HUES64 (cell line): ENCODE data around the gene NTRK1.

Experiments
- H3K27ac ChIP-seq: 2 replicates; pipeline ENCODE4 v1.7.0; 2013; ENCODE audit warnings: low read depth, low read length, inconsistent platforms
- H3K27me3 ChIP-seq: 2 replicates; pipeline ENCODE4 v1.6.1; 2013; ENCODE audit warnings: mild to moderate bottlenecking, low read length; ENCODE audit not compliant: insufficient read depth
- H3K36me3 ChIP-seq: 2 replicates; pipeline ENCODE4 v1.6.1; 2013; ENCODE audit warnings: mild to moderate bottlenecking, low read length; ENCODE audit not compliant: insufficient read depth
- H3K4me1 ChIP-seq: 2 replicates; pipeline ENCODE4 v1.6.1; 2013; ENCODE audit warnings: mild to moderate bottlenecking, low read length, moderate library complexity; ENCODE audit not compliant: insufficient read depth
- H3K4me3 ChIP-seq: 2 replicates; pipeline ENCODE4 v1.5.1; 2013; ENCODE audit warnings: mild to moderate bottlenecking, low read length, moderate library complexity
- H3K9ac ChIP-seq: 2 replicates; pipeline ENCODE4 v1.6.1; 2013; ENCODE audit warnings: mild to moderate bottlenecking, low read depth, low read length
- H3K9me3 ChIP-seq: 2 replicates; pipeline ENCODE4 v1.6.1; 2013; ENCODE audit warnings: low read depth, low read length; ENCODE audit not compliant: insufficient read depth
- WGBS: fragments of 150-250, 120-280 bp; methylation state at CpG from one replicate; pipeline ENCODE4 v1.1.7; 2013; ENCODE audit warnings: missing lambda C conversion rate; 5-methylcytosine and 5-hydroxymethylcytosine counted together

Gene NTRK1

GRCh38 chr1:156882543-156882942 is 21.9 kb downstream of the NTRK1 start:
- Histone ChIP-seq H3K9ac (no peak overlapping the region), H3K27me3 (peaks cover 45% of the 10 kb centered on the region), H3K9me3 (no peaks in the 10 kb centered on the region), H3K27ac (no peak overlapping the region), H3K4me1 (peaks cover 17% of the 10 kb centered on the region), H3K4me3 (no peak overlapping the region), H3K36me3 (no peaks in the 10 kb centered on the region)
- 82% methylated on average over 3 of the region's 3 CpGs for WGBS

GRCh38 chr1:156883919-156884318 is 23.3 kb downstream of the NTRK1 start:
- no peaks in the 10 kb centered on the region for H3K36me3 ChIP-seq
- no peak overlapping the region for H3K4me3 ChIP-seq
- whole genome bisulfite sequencing: 80% methylated on average over 7 of the region's 7 CpGs
- no peaks in the 10 kb centered on the region for H3K9me3 ChIP-seq
- H3K27ac ChIP-seq: no peak overlapping the region
- peaks cover 17% of the 10 kb centered on the region for H3K4me1 ChIP-seq
- no peak overlapping the region for H3K9ac ChIP-seq
- peaks cover 40% of the 10 kb centered on the region for H3K27me3 ChIP-seq

GRCh38 chr1:156884560-156885184 is 24.0 kb downstream of the NTRK1 start:
- H3K4me1 ChIP-seq: peaks cover 17% of the 10 kb centered on the region

DNA sequence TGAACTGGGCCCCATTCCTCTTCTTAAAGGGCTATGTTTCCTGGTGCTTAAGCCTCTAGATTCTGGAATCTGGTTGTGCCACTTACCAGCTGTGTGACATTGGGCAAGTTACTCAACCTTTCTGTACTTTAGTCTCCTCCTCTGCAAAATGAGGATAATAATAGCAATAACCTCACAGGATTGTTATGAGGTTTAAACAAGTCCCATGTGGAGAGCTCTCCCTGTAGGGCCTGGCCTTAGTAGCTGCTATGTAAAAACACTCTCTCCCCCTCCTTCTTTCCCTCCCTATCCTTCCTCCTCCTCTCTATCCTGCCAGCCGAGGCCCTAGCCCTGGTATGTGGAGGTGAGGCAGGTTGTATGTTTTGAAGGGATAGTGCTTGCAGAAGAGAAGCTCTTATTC is 24.6 kb downstream of the NTRK1 start:
- no peak overlapping the region for H3K4me3 ChIP-seq
- no CpG with 5 or more reads among the region's 1 CpG for WGBS

More at GRCh38 chr1:156884560-156885184, 24.0 kb downstream of the NTRK1 start:
- 46% methylated on average over 10 of the region's 10 CpGs for WGBS
- Histone ChIP-seq H3K27ac (no peak overlapping the region), H3K9me3 (no peaks in the 10 kb centered on the region), H3K27me3 (peaks cover 39% of the 10 kb centered on the region), H3K36me3 (no peaks in the 10 kb centered on the region), H3K9ac (no peak overlapping the region), H3K4me3 (no peak overlapping the region)

GRCh38 chr1:156885880-156886355 is 25.3 kb downstream of the NTRK1 start:
- no peak overlapping the region for H3K27ac ChIP-seq
- H3K4me1 ChIP-seq: peaks cover 17% of the 10 kb centered on the region
- peaks cover 46% of the 10 kb centered on the region for H3K27me3 ChIP-seq
- H3K36me3 ChIP-seq: no peaks in the 10 kb centered on the region
- H3K9me3 ChIP-seq: no peaks in the 10 kb centered on the region
- H3K9ac ChIP-seq: no peak overlapping the region
- 67% methylated on average over 12 of the region's 13 CpGs for WGBS
- H3K4me3 ChIP-seq: no peak overlapping the region

More for the DNA sequence above, 24.6 kb downstream of the NTRK1 start:
- H3K9ac ChIP-seq: no peak overlapping the region
- peaks cover 41% of the 10 kb centered on the region for H3K27me3 ChIP-seq
- H3K27ac ChIP-seq: no peak overlapping the region
- no peaks in the 10 kb centered on the region for H3K9me3 ChIP-seq
- no peaks in the 10 kb centered on the region for H3K36me3 ChIP-seq
- peaks cover 17% of the 10 kb centered on the region for H3K4me1 ChIP-seq

GRCh38 chr1:156886583-156887281 is 26.1 kb downstream of the NTRK1 start:
- H3K27ac ChIP-seq: no peak overlapping the region
- no peak overlapping the region for H3K4me3 ChIP-seq
- H3K9ac ChIP-seq: no peak overlapping the region
- peaks cover 17% of the 10 kb centered on the region for H3K4me1 ChIP-seq
- WGBS: 19% methylated on average over 5 of the region's 6 CpGs
- no peaks in the 10 kb centered on the region for H3K9me3 ChIP-seq
- H3K36me3 ChIP-seq: no peaks in the 10 kb centered on the region
- H3K27me3 ChIP-seq: peaks cover 54% of the 10 kb centered on the region

GRCh38 chr1:156887317-156887716 is 26.7 kb downstream of the NTRK1 start:
- peaks cover 17% of the 10 kb centered on the region for H3K4me1 ChIP-seq
- H3K36me3 ChIP-seq: no peaks in the 10 kb centered on the region
- peaks cover 60% of the 10 kb centered on the region for H3K27me3 ChIP-seq
- WGBS: 5% methylated on average over 2 of the region's 3 CpGs
- no peaks in the 10 kb centered on the region for H3K9me3 ChIP-seq
- no peak overlapping the region for H3K27ac ChIP-seq
- H3K9ac ChIP-seq: no peak overlapping the region
- peak overlapping the region; percentile 19; the same call in 1 of the 2 replicates for H3K4me3 ChIP-seq

- H3K27ac ChIP-seq: no peak overlapping the region
- no peak overlapping the region for H3K9ac ChIP-seq
- peaks cover 64% of the 10 kb centered on the region for H3K27me3 ChIP-seq
- peaks cover 17% of the 10 kb centered on the region for H3K4me1 ChIP-seq
- no peak overlapping the region for H3K4me3 ChIP-seq
- WGBS: 12% methylated on average over 6 of the region's 6 CpGs
- H3K36me3 ChIP-seq: no peaks in the 10 kb centered on the region
- no peaks in the 10 kb centered on the region for H3K9me3 ChIP-seq
Measured at GRCh38 chr1:156887734-156888133, 27.1 kb downstream of the NTRK1 start.

- H3K4me3 ChIP-seq: no peak overlapping the region
- no peak overlapping the region for H3K9ac ChIP-seq
- WGBS: 45% methylated on average over 8 of the region's 8 CpGs
- H3K27ac ChIP-seq: no peak overlapping the region
- no peaks in the 10 kb centered on the region for H3K9me3 ChIP-seq
- peaks cover 8% of the 10 kb centered on the region for H3K4me1 ChIP-seq
- peaks cover 72% of the 10 kb centered on the region for H3K27me3 ChIP-seq
- no peaks in the 10 kb centered on the region for H3K36me3 ChIP-seq
Measured at GRCh38 chr1:156889802-156890580, 29.3 kb downstream of the NTRK1 start.

DNA sequence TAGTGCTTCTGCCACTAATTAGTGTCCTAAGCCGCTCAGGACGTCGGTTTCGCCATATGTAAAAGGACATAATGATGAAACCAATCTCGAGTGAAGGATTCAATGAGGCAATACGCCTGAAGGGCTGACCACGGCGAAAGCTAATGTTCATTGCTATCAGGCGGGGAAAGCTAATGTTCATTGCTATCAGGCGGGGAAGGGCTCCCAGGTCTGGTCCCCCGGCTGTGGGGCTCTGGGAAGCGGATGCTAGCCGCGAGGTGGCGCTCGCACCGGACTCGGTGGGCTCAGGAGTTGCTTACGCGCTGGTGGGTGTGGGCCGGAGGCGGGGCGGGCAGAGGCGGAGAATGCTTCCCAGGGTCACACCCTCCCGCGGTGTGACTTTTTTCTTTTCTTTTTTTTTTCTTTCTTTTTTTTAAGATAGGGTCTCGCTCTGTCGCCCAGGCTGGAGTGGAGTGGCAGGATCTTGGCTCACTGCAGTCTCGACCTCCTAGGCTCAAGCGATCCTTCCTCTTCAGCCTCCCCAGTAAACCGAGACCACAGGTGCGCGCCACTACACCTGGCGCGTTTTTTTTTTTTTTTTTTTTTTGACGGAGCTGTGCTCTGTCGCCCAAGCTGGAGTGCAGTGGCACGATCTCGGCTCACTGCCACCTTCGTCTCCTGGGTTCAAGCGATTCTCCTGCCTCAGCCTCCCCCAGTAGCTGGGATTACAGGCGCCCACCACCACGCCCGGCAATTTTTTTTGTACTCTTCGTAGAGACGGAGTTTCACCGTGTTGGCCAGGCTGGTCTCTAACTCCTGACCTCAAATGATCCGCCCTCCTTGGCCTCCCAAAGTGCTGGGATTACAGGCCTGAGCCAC is 31.8 kb downstream of the NTRK1 start:
- H3K27ac ChIP-seq: no peak overlapping the region
- H3K9ac ChIP-seq: no peak overlapping the region
- H3K4me3 ChIP-seq: peak overlapping the region; percentile 26
- H3K36me3 ChIP-seq: no peaks in the 10 kb centered on the region
- peaks cover 7% of the 10 kb centered on the region for H3K4me1 ChIP-seq
- no peaks in the 10 kb centered on the region for H3K9me3 ChIP-seq
- H3K27me3 ChIP-seq: peaks cover 58% of the 10 kb centered on the region
- 5% methylated on average over 48 of the region's 48 CpGs for WGBS
